GM19238 (cell line): ENCODE data around the gene FGFR3.

Source experiments
- DNase-seq: peaks from one replicate; pipeline ENCODE4 v3.0.0; 2011; ENCODE audit warnings: low spot score; ENCODE audit not compliant: insufficient read length

The FGFR3 gene

DNA sequence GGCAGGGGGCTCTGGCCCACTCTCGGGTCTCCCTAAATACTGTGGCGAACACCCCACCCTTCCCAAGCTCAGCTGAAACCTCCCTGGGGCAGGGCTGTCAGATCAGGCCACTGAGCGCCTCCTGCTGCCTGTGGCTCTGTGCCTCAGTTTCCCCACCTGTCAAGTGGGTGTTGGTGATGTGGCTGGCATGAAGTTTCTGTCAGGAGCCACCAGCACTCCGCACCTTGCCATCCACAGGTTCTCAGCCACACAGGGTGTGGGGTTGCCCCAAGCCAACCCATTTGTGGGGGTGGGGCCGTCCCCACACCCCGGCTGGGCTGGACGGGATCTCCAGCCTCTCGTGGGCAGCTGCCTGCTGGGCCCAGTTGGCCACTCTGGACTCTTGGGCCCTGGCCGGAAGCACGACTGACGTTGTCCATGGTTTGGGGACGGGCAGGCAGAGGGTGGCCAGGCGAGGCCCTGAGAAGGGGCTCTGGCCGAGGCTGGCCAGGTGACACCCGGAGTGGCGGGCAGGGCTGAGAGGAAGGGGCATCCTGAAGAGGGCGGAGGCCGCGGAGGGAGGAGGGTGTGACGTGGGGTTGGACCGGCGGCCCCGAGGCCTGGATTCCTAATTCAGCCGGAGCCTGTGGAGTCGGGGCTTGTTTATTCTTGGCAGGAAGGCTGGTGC lies 5.5 kb upstream of the FGFR3 start:
- no peak for DNase-seq

GRCh38 chr4:1788254-1788973 lies 4.7 kb upstream of the FGFR3 start:
- DNase-seq, result no peak

GRCh38 chr4:1789552-1789951 lies 3.5 kb upstream of the FGFR3 start:
- DNase-seq, result no peak

DNA sequence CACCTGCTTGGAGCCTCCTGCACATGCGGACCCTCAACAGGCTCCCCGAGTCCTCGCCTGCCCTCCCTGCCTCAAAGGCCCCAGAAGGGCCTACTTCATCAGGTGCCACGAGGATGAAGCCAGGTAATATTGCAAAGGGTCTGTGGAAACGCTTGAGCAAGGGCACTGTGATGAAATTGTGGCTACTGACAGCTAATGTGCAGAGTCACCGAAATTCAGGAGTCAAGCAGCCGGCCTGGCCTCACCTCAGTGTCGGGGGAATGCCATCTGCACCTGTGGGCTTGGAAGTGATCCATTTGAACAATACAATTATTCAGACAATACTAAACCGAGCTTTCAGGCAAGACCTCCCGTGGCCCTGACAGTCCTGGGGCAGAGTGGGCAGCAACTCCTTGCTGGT lies 3.1 kb upstream of the FGFR3 start:
- DNase-seq, result no peak

- no peak for DNase-seq
Measured at GRCh38 chr4:1792158-1792831, 798 bp upstream of the FGFR3 start.

DNA sequence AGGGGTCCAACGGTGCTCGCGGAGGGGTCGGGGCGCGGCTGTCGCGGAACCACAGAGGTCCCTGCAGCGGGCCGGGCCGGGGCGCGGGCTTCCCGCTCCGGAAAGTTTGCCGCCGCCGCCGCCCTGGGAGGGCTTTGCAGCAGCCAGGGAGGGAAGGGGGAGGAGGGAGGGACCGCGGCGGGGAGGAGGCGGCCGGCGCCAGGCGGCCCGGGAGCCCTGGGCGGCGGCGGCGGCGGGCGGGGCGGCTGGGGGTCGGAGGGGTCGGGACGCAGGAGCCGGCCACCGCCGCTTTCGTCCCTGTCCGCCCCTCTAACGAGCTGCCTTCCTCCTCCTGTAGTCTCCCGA lies 375 bp downstream of the FGFR3 start:
- DNase-seq, result peak; percentile 60

DNA sequence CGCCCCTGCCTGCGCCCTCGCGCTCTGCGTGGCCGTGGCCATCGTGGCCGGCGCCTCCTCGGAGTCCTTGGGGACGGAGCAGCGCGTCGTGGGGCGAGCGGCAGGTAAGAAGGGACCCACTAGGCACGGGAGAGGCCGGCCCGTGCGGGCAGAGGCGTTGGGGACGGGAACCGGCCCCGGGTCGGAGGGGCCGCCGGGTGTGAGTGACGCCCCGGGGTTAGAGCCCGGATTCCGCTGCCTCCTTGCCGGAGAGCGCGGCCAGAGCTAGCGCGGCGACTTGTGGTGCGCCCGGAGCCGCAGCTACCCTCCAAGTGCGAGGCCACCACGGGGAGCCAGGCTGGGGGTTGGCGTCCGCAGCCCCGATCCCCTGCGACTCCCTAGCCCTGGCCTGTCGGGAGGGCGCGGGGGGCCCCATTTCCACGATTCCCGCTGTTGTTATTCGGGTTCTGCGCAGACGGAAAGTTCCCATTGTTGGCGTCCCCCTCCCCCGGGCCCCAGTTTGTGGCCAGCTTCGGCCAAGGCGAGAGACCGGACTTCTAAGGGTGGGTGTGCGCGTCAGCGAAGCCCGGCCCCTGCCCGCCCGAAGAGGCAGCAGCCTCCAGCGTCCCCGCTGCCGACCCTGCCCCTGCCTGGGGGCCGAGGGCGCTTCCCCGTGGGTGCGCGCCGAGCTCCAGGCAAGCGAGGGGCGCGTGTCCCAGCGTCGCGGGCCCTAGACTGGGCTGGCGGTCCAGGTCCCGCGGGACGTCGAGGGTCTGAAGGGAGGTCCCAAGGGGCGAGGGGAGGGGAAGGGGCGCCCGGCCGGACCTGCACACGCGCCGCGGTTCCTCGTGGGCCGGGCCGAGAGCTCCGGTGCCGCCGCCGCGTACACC lies 1.1 kb downstream of the FGFR3 start:
- no peak for DNase-seq

- no peak for DNase-seq
Measured at GRCh38 chr4:1794809-1795298, 1.8 kb downstream of the FGFR3 start.

DNA sequence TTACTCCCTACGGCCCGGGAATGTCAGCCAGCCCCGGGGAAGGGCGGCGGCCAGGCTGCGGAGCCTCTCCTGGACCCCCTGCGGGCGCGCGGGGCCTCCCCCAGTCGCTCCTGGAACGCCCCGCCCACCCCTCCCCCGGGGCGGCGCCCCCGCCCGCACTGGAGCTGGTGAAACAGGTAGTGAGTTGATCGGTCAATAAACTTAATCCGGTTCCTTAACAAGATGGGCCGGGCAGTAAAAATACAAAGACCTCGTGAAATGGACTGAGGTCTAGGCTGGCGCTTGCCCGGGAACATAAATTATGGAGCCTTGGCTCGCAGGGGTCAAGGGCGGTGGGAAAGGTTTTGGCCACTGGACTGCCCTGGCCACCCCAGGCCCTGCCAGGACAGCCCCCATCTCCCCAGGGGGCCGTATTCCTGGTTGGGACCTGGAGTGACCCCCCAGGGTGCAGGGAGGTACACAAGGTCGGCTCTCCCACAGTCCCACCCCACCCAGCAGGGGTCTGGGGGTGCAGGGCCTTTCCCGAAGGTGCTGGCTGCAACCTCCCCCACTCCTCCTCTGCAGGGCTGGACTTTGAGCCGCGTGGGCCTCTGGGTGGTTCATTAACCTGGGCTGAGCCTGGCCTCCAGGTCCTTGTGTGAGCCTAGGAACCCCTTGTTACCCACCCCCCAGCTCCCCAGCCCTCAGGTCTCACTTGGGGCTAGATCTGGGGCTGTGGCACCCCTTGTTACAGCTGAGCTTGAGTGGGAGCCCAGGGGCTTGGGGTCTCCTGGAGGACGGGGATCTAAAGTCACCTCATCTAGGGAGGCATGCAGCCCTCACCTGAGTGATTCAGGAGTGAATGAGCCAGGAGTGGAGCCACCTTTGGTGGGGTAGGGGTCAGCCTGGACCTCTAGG lies 2.5 kb downstream of the FGFR3 start:
- no peak for DNase-seq

DNA sequence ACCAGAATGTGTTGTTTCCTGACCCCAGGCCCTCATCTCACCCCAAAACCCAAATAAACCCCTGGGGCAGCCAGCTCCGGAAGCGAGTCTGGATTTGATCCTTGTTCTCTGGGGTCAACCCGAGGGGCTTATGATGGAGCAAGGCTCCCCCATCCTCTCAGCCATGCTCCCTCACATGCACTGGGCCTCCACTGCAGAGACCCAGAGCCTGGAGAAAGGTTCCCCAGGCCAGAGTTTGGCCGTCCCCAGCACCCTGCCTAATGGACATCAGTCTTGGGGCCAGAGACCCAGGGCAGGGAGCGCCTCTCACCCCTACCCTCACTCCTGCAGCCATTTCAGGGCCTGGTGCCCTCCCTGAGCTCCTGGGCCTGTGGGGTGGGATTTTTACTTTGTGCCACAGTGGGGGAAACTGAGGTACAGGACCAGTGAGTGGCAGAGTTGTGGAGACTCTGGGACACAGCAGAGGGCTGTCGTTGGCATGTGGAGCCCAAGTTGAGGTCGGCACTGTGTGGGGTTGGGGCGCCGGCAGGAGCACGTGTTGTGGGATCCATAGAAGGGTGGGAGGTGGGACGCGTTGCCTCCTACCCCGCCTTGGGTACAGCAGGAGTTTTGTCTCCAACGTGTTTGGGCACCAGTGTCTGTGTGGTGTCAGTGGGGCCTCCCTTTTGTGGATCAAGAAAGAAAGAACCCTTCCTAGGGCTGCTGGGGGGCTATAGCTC lies 3.6 kb downstream of the FGFR3 start:
- DNase-seq, result no peak

DNA sequence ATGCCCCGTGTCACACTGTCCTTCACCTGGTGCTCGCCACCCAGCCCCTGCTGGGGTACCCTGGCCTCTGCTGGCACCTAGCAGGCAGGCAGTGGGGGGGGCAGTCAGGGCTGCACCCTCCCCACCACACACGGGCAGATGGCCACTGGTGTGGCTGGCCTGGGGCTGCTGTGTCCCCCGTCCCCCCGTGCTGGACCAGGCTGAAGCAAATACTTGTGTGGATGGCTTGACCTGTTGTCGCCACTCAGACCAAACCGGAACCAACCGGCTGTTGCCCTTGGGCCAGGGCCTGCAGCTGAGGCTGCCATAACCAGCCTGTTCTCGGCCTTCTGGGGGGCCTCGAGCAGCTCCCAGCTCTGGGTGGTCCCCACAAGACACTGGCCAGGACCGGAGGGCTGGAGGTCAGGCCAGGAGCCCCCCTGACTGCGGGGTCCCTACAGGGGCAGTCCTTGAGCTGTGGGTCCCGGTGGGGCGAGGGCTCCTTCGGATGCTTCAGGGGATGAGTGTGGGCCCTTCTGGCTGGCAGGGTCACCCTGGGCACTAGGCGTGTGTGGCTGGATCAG lies 4.3 kb downstream of the FGFR3 start:
- no peak for DNase-seq

DNA sequence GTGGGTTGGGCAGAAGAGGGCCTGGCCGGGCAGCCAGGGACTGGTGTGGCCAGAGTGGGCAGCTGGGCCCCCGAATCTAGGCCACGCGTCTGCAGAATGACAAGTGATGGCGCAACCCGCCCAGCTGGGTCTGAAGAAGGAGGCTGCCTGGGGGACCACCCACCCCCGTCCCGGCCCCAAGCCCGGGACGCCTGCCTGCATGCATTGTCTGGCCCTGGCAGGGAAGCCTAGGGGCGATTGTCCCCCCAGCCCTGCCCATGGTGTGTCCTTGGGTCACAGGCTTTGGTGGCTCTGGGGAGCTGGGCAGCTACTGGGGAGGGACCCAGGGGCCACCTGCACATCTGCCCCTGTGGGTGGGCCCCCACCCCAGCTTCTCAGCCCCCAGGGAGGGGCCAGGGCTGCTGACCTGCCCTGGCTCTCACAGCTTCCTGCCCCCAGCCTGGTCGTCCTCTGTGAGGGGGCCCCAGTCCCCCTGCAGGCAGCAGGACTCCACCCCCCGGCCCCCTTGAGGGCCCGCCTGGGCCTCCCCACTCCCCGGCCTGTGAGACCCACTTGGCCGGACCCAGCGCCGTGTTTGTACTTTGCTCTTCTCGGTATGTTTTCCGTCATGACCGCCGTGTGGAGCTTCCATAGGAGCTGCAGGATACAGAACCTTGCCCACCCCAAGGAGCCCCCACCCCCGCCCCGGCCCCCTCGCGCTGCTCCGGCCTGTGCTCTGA lies 4.9 kb downstream of the FGFR3 start:
- no peak for DNase-seq

DNA sequence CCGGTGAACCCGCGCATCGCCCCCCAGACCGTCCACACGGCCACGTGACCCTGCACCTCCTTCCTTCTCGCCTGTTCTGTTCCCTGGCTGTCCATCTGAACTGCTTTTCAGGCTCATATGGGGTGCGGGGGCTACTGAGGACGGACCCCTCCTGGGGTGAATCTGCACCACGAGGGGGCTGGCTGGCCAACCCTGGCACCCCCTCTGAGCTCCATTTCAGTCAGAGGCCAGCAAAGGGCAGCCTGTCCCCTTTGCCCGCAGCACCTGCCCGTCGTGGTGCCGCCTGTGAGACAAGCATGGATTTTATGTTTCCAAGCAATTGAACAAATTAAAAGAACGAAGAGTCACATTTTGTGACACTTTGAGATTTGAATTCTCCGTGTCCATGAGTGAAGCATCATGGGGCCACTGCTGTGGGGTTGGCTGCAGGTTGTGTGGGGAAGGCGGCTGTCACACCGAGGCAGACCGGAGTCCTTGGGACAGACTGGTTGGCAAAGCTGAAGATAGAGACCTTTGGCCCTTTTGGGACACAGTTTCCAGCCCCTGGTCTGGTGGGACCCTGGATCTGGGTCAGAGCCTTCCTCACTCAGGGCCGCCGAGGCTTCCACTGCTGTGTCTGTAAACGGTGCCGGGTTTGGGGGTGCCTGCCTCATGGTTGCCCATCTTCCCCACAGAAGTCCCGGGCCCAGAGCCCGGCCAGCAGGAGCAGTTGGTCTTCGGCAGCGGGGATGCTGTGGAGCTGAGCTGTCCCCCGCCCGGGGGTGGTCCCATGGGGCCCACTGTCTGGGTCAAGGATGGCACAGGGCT lies 5.7 kb downstream of the FGFR3 start:
- DNase-seq, result no peak

GRCh38 chr4:1799387-1800375 lies 6.6 kb downstream of the FGFR3 start:
- DNase-seq, result no peak

- DNase-seq, result no peak
Measured at GRCh38 chr4:1800805-1801204, 7.7 kb downstream of the FGFR3 start.

DNA sequence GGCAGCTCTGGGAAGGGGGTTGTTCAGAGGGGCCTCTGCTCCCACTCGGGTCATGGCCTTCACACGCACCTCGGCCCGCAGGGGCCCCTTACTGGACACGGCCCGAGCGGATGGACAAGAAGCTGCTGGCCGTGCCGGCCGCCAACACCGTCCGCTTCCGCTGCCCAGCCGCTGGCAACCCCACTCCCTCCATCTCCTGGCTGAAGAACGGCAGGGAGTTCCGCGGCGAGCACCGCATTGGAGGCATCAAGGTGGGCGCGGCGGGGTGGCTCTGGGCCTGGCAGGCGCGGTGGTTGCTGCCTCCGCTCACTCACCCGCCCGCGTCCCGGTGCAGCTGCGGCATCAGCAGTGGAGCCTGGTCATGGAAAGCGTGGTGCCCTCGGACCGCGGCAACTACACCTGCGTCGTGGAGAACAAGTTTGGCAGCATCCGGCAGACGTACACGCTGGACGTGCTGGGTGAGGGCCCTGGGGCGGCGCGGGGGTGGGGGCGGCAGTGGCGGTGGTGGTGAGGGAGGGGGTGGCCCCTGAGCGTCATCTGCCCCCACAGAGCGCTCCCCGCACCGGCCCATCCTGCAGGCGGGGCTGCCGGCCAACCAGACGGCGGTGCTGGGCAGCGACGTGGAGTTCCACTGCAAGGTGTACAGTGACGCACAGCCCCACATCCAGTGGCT lies 8.3 kb downstream of the FGFR3 start:
- no peak for DNase-seq
